ENCODE measurements around the gene IL4R. TPM values are rescaled to one million over a fixed set of nuclear protein-coding genes. Genes with fewer than 3 reads are reported as not detected.

The IL4R gene
- total RNA-seq, 6 experiments from 2014 or later, result 38.8 to 147 (median 46.9) TPM

- intact Hi-C loops (cut with DNase I), result no loop called here
- Histone ChIP-seq H3K9me3 (no peaks in the 10 kb centered on the region), H3K36me3 (no peaks in the 10 kb centered on the region), H3K27me3 (no peaks in the 10 kb centered on the region), H3K27ac (peak overlapping the region; percentile 36 to 79 (median 75)), H3K4me3 (no peak overlapping the region), H3K4me1 (peaks cover 0 to 98% (median 51%) of the 10 kb centered on the region in 4 donors)
- DNase-seq, result no peak
- WGBS (ENCODE audit: insufficient coverage, low coverage, low lambda C conversion rate, missing lambda C conversion rate), result 56% methylated on average over 7 of the region's 7 CpGs
- no peak for TF ChIP-seq CTCF (IDR thresholded peaks at IDR 0.05)
- TF ChIP-seq POLR2A (IDR thresholded peaks at IDR 0.05), result no peak
- ATAC-seq, result no peak
Observed at GRCh38 chr16:27321013-27321915, 7.5 kb downstream of the IL4R start.

GRCh38 chr16:27322858-27323780 lies 9.3 kb downstream of the IL4R start:
- WGBS (ENCODE audit: insufficient coverage, low coverage, low lambda C conversion rate, missing lambda C conversion rate), result 45% methylated on average over 6 of the region's 9 CpGs
- Histone ChIP-seq H3K4me3 (peak overlapping the region in 1 of 3 donors; percentile 2), H3K27me3 (no peaks in the 10 kb centered on the region), H3K36me3 (no peaks in the 10 kb centered on the region), H3K9me3 (no peaks in the 10 kb centered on the region), H3K27ac (peak overlapping the region; percentile 37 to 79 (median 75)), H3K4me1 (peaks cover 0 to 97% (median 52%) of the 10 kb centered on the region in 4 donors)
- DNase-seq, result peak; percentile 77 to 90 (median 87)
- intact Hi-C loops (cut with DNase I), result no loop called here
- ATAC-seq, result peak; percentile 58 to 82 (median 72)
- peak; percentile 60 for TF ChIP-seq POLR2A (IDR thresholded peaks at IDR 0.05)
- no peak for TF ChIP-seq CTCF (IDR thresholded peaks at IDR 0.05)

GRCh38 chr16:27323781-27324561 lies 10.2 kb downstream of the IL4R start:
- peaks cover 0 to 89% (median 46%) of the 10 kb centered on the region in 4 donors for H3K4me1 ChIP-seq

More at GRCh38 chr16:27323781-27324561, 10.2 kb downstream of the IL4R start:
- DNase-seq (peak; percentile 18 to 78 (median 68)), ATAC-seq (peak in 2 of 4 donors; percentile 37 to 62)
- H3K27me3 ChIP-seq, result no peaks in the 10 kb centered on the region
- 7% methylated on average over 3 of the region's 13 CpGs for WGBS (ENCODE audit: insufficient coverage, low coverage, low lambda C conversion rate, missing lambda C conversion rate)
- H3K36me3 ChIP-seq, result no peaks in the 10 kb centered on the region
- TF ChIP-seq CTCF (IDR thresholded peaks at IDR 0.05) (no peak), POLR2A (IDR thresholded peaks at IDR 0.05) (no peak)
- H3K9me3 ChIP-seq, result no peaks in the 10 kb centered on the region
- peak overlapping the region; percentile 37 to 79 (median 67) for H3K27ac ChIP-seq
- no peak overlapping the region for H3K4me3 ChIP-seq
- intact Hi-C loops (cut with DNase I), result no loop called here

All from right lobe of liver (tissue), 6 donors.